ENCODE results near the gene RDM1.
"Not testable (repeated sequence)": the region's sequence is repeated elsewhere in the genome, so short reads cannot be mapped to it uniquely, and the experiment has no call there.

RDM1 gene

GRCh38 chr17:35897772-35898171 lies 32.8 kb downstream of the RDM1 start:
- DNase-seq: not testable (repeated sequence)

GRCh38 chr17:35895636-35896587 lies 34.7 kb downstream of the RDM1 start:
- no peak for DNase-seq

- DNase-seq: no peak
Observed at GRCh38 chr17:35894206-35894605, 36.4 kb downstream of the RDM1 start.

GRCh38 chr17:35893751-35894150 lies 36.8 kb downstream of the RDM1 start:
- no peak for DNase-seq

GRCh38 chr17:35892091-35893035 lies 38.2 kb downstream of the RDM1 start:
- peak; percentile 41 for DNase-seq

- no peak for DNase-seq
Observed at GRCh38 chr17:35891269-35891668, 39.3 kb downstream of the RDM1 start.

- DNase-seq: no peak
Observed at GRCh38 chr17:35890774-35891155, 39.8 kb downstream of the RDM1 start.

- DNase-seq: no peak
Observed at GRCh38 chr17:35889818-35890773, 40.5 kb downstream of the RDM1 start.

- no peak for DNase-seq
Observed at GRCh38 chr17:35889241-35889640, 41.3 kb downstream of the RDM1 start.

GRCh38 chr17:35879773-35880654 lies 50.6 kb downstream of the RDM1 start, which contains the start of gene CCL5:
Gene CCL5 (minus strand): TSS chr17:35880360.
- no peak for DNase-seq

GRCh38 chr17:35878361-35878760 lies 52.2 kb downstream of the RDM1 start:
- no peak for DNase-seq

- DNase-seq: no peak
Observed at GRCh38 chr17:35877345-35878029, 53.1 kb downstream of the RDM1 start.

GRCh38 chr17:35876534-35876933 lies 54.0 kb downstream of the RDM1 start:
- DNase-seq: no peak

GRCh38 chr17:35875800-35876139 lies 54.8 kb downstream of the RDM1 start:
- no peak for DNase-seq

- no peak for DNase-seq
Observed at GRCh38 chr17:35875072-35875799, 55.3 kb downstream of the RDM1 start.

- no peak for DNase-seq
Observed at GRCh38 chr17:35872196-35872980, 58.2 kb downstream of the RDM1 start.

- no peak for DNase-seq
Observed at GRCh38 chr17:35870906-35871819, 59.4 kb downstream of the RDM1 start.

- DNase-seq: no peak
Observed at GRCh38 chr17:35868737-35869136, 61.8 kb downstream of the RDM1 start, which contains the start of gene HEATR9. Gene HEATR9 (minus strand): TSS chr17:35868891. CDS start chr17:35868742, 149 bp downstream.
